ENCODE measurements around the gene VOPP1. TPM values are rescaled to one million over a fixed set of nuclear protein-coding genes. Genes with fewer than 3 reads are reported as not detected.

The VOPP1 gene
- total and polyA plus RNA-seq, 2 of the 13 experiments (the other 11 are each of a cell fraction or from before 2014, with no cell fraction given), result 21.8 to 55.3 TPM

DNA sequence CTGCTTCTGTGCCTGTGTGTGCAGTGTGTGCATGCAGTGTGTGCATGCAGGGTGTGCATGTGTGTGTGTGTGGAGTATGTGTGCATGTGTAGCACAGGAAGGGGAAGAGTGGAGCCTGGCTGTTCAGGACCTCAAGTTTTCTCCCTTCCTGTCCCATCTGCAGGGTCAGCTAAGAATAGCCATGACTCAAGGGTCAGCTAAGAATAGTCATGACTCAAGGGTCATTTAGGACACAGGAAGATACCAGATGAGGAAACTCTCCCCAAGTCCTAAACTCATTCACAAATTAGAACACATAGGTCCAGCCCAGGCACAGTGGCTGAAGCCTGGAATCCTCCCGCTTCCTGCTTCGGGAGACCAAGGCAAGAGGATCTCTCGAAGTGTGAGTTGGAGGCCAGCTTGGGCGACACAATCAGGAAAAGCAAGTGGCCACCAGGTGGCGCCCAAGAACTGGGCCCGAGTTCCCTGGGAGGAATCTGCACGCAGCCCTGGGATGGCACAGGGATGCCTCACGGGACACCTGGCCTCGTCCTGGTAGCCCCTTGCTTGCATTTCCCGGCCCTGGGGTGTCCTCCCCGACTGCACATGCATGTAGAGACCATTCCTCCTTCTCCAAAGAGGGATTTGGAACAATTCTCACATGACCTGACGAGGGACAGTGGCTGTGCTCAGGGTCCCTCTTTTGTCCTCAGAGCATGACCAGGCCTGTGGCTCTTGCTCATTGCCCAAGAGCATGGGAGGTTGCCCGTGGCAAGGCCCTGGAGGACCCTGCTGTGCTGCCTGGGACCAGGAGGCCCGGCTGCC is 21.4 kb upstream of the VOPP1 start:
- Histone ChIP-seq H3K27ac (ENCODE audit: extremely low read length, insufficient read depth, low read length) (no peak overlapping the region), H3K4me3 (replicated peaks in 1 of 3; ENCODE audit: insufficient read depth in 1 of 3, low read depth in 2 of 3, low read length in 3 of 3) (no peak overlapping the region), H3K27me3 (ENCODE audit: control insufficient read depth in 1 of 2, insufficient read depth in 2 of 2, low read length in 2 of 2) (peaks cover 0 to 10% of the 10 kb centered on the region in 2 experiments; a peak in 2 of 5 replicates), H4K20me1 (ENCODE audit: insufficient read depth, low read length) (no peaks in the 10 kb centered on the region), H3K4me1 (ENCODE audit: insufficient read depth, low read length) (peaks cover 6% of the 10 kb centered on the region; the same call in 1 of the 2 replicates), H3K9ac (ENCODE audit: insufficient read depth, low read depth, low read length) (no peak overlapping the region), H2AFZ (ENCODE audit: low read length) (no peak overlapping the region), H3K4me2 (ENCODE audit: low read depth, low read length) (no peak overlapping the region; the same call in 1 of the 2 replicates), H3K9me3 (ENCODE audit: low read length) (no peaks in the 10 kb centered on the region), H3K79me2 (ENCODE audit: insufficient read depth, low read length) (no peaks in the 10 kb centered on the region), H3K36me3 (replicated peaks in 1 of 2; ENCODE audit: control insufficient read depth in 1 of 2, insufficient read depth in 2 of 2, low read length in 2 of 2) (no peaks in the 10 kb centered on the region)
- DNase-seq (ENCODE audit: low spot score) (peak; percentile 38), FAIRE-seq (peak; percentile 15), ATAC-seq (peak; percentile 85)
- CTCF ChIA-PET (ENCODE audit: low intra/inter-chr PET ratio, low total read pairs), result no interaction called here
- WGBS (ENCODE audit: low lambda C conversion rate), result 20% methylated on average over 3 of the region's 14 CpGs
- intact Hi-C loops (cut with micrococcal nuclease; ENCODE audit: unreplicated experiment), result no loop called here
- BruUV-seq (replicated peaks), result no TSS peak
- POLR2A ChIA-PET, result no interaction called here
- in situ Hi-C loops (cut with HindIII; ENCODE audit: extremely low pct_ligation_motif_present, low pct_unique_long_range_greater_than_20kb), result loop anchor here (10.0 kb wide), 2 partner anchors 159 to 319 kb away; no protein-coding TSS in a partner anchor
- peak; percentile 77 for TF ChIP-seq STAG1 (CRISPR knock-in tag; IDR thresholded peaks at IDR 0.05)
- TF ChIP-seq, protein P1, sequence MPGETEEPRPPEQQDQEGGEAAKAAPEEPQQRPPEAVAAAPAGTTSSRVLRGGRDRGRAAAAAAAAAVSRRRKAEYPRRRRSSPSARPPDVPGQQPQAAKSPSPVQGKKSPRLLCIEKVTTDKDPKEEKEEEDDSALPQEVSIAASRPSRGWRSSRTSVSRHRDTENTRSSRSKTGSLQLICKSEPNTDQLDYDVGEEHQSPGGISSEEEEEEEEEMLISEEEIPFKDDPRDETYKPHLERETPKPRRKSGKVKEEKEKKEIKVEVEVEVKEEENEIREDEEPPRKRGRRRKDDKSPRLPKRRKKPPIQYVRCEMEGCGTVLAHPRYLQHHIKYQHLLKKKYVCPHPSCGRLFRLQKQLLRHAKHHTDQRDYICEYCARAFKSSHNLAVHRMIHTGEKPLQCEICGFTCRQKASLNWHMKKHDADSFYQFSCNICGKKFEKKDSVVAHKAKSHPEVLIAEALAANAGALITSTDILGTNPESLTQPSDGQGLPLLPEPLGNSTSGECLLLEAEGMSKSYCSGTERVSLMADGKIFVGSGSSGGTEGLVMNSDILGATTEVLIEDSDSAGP (CRISPR knock-in tag; IDR thresholded peaks at IDR 0.05; ENCODE audit: borderline replicate concordance), result peak; percentile 20; the same call in 1 of the 2 replicates
- peak; percentile 15; the same call in 1 of the 2 replicates for TF ChIP-seq THAP9 (CRISPR knock-in tag; IDR thresholded peaks at IDR 0.05; ENCODE audit: borderline replicate concordance)
- TF ChIP-seq GABPB1 (CRISPR knock-in tag; IDR thresholded peaks at IDR 0.05), result no peak
- TF ChIP-seq, protein P2, sequence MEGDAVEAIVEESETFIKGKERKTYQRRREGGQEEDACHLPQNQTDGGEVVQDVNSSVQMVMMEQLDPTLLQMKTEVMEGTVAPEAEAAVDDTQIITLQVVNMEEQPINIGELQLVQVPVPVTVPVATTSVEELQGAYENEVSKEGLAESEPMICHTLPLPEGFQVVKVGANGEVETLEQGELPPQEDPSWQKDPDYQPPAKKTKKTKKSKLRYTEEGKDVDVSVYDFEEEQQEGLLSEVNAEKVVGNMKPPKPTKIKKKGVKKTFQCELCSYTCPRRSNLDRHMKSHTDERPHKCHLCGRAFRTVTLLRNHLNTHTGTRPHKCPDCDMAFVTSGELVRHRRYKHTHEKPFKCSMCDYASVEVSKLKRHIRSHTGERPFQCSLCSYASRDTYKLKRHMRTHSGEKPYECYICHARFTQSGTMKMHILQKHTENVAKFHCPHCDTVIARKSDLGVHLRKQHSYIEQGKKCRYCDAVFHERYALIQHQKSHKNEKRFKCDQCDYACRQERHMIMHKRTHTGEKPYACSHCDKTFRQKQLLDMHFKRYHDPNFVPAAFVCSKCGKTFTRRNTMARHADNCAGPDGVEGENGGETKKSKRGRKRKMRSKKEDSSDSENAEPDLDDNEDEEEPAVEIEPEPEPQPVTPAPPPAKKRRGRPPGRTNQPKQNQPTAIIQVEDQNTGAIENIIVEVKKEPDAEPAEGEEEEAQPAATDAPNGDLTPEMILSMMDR (CRISPR knock-in tag; IDR thresholded peaks at IDR 0.05), result peak; percentile 91
- no peak for TF ChIP-seq HOXA9 (CRISPR knock-in tag; IDR thresholded peaks at IDR 0.05; ENCODE audit: borderline replicate concordance)
- TF ChIP-seq, protein P3, sequence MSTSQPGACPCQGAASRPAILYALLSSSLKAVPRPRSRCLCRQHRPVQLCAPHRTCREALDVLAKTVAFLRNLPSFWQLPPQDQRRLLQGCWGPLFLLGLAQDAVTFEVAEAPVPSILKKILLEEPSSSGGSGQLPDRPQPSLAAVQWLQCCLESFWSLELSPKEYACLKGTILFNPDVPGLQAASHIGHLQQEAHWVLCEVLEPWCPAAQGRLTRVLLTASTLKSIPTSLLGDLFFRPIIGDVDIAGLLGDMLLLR (CRISPR knock-in tag; IDR thresholded peaks at IDR 0.05), result 0 out of 2 replicates have a peak, but pooled peaks have one; percentile 26
- 0 out of 2 replicates have a peak, but pooled peaks have one; percentile 33 for TF ChIP-seq KDM5B (CRISPR knock-in tag; IDR thresholded peaks at IDR 0.05; ENCODE audit: borderline replicate concordance)
- TF ChIP-seq, protein P4, sequence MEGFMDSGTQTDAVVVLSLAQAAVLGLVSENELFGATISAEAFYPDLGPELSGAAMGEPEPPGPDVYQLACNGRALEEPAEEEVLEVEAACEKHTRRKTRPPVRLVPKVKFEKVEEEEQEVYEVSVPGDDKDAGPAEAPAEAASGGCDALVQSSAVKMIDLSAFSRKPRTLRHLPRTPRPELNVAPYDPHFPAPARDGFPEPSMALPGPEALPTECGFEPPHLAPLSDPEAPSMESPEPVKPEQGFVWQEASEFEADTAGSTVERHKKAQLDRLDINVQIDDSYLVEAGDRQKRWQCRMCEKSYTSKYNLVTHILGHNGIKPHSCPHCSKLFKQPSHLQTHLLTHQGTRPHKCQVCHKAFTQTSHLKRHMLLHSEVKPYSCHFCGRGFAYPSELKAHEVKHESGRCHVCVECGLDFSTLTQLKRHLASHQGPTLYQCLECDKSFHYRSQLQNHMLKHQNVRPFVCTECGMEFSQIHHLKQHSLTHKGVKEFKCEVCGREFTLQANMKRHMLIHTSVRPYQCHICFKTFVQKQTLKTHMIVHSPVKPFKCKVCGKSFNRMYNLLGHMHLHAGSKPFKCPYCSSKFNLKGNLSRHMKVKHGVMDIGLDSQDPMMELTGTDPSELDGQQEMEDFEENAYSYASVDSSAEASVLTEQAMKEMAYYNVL (CRISPR knock-in tag; IDR thresholded peaks at IDR 0.05; ENCODE audit: borderline replicate concordance), result 0 out of 2 replicates have a peak, but pooled peaks have one; percentile 18
- TF ChIP-seq SOX5 (CRISPR knock-in tag; IDR thresholded peaks at IDR 0.05; ENCODE audit: borderline replicate concordance), result no peak
- TF ChIP-seq ZSCAN29 (CRISPR knock-in tag; conservative IDR thresholded peaks at IDR 0.05), result no peak
- no peak for TF ChIP-seq ZNF264 (CRISPR knock-in tag; IDR thresholded peaks at IDR 0.05)
- no peak for TF ChIP-seq ZFP41 (CRISPR knock-in tag; IDR thresholded peaks at IDR 0.05; ENCODE audit: borderline replicate concordance)

Measured in HepG2 (cell line).